A549 (cell line): Measurements from ENCODE around the gene CACNA1G. TPM values are rescaled to one million over a fixed set of nuclear protein-coding genes. Genes with fewer than 3 reads are reported as not detected.

Experiments used
- ATAC-seq, 2 experiments: fragments of 200-7000 bp in 1 of 2; fragments of >200 bp in 1 of 2; cut with Nextera tagmentation in 1 of 2; cut with Tn5 transposase in 1 of 2; 3 replicates each; pipeline versions ENCODE4 v1.8.0 to v1.9.1; 2018 to 2020; ENCODE audit warnings: mild to moderate bottlenecking in 1 of 2, moderate library complexity in 1 of 2
- CTCF ChIA-PET: fragments of 300-600 bp; sonication (Branson Sonifier 250); formaldehyde crosslinking; extraction: SDS; loops from one replicate; lab custom pipeline; 2021; ENCODE audit warnings: antibody characterized with exemption, inconsistent platforms; lab: Yijun Ruan, JAX
- POLR2A ChIA-PET: fragments of 350-600 bp; formaldehyde crosslinking; extraction: SDS; loops from one replicate; lab custom pipeline; 2021; ENCODE audit warnings: antibody characterized with exemption, inconsistent platforms; lab: Yijun Ruan, JAX
- DNase-seq, 2 experiments: peaks; one replicate each; pipeline versions ENCODE4 v3.0.0 to v3.0.0-alpha.2; 2011 to 2016; ENCODE audit warnings: low read depth in 1 of 2, low spot score in 1 of 2
- FAIRE-seq: peaks from 2 replicates; lab custom pipeline; 2011; peaks lifted over from hg19 to GRCh38; lab: Jason Lieb, UNC
- H3K27ac ChIP-seq, 2 experiments: fragments of >200 bp; sonication (Bioruptor Twin); formaldehyde crosslinking; 3 replicates each; pipeline ENCODE4 v1.5.1; 2016 to 2017
- H3K4me1 ChIP-seq: fragments of >200 bp; sonication (Bioruptor Twin); formaldehyde crosslinking; 3 replicates; pipeline ENCODE4 v1.6.1; 2016
- H3K4me2 ChIP-seq: fragments of >200 bp; sonication (Bioruptor Twin); formaldehyde crosslinking; 3 replicates; pipeline ENCODE4 v1.6.1; 2016
- H3K4me3 ChIP-seq: fragments of >200 bp; sonication (Bioruptor Twin); formaldehyde crosslinking; 3 replicates; pipeline ENCODE4 v1.5.1; 2016
- H3K9me3 ChIP-seq: fragments of >200 bp; sonication (Bioruptor Twin); formaldehyde crosslinking; 3 replicates; pipeline ENCODE4 v1.6.1; 2016
- CEBPB ChIP-seq, 2 experiments: fragments of >200 bp in 1 of 2; sonication (Bioruptor Twin) in 1 of 2; formaldehyde crosslinking in 1 of 2; IDR thresholded peaks; 2 replicates each; pipeline ENCODE4 v1.6.1; 2012 to 2016
- CHD2 ChIP-seq: fragments of 150-350 bp; IDR thresholded peaks from 2 replicates; pipeline ENCODE4 v1.6.1; 2014; ENCODE audit warnings: low read length; ENCODE audit not compliant: partially characterized antibody
- CTCF ChIP-seq: fragments of >200 bp; sonication (Bioruptor Twin); formaldehyde crosslinking; IDR thresholded peaks from 3 replicates; pipeline ENCODE4 v1.5.1; 2016
- EP300 ChIP-seq, 2 experiments: fragments of >200 bp; sonication (Bioruptor Twin); formaldehyde crosslinking; IDR thresholded peaks; 2 replicates in 1 of 2; 3 replicates in 1 of 2; pipeline ENCODE4 v1.6.1; 2016 to 2017
- FOSL2 ChIP-seq, 2 experiments: fragments of 450-650 bp in 1 of 2; fragments of >200 bp in 1 of 2; sonication (Bioruptor Twin) in 1 of 2; formaldehyde crosslinking; IDR thresholded peaks; 2 replicates each; pipeline versions ENCODE4 v1.5.0 to v1.6.1; 2016 to 2020; ENCODE audit warnings: mild to moderate bottlenecking in 1 of 2, moderate library complexity in 1 of 2
- FOXS1 ChIP-seq: fragments of 250-450 bp; sonication (Bioruptor Pico); IDR thresholded peaks from 2 replicates; pipeline ENCODE4 v1.5.0; 2020; ENCODE audit warnings: mild to moderate bottlenecking, moderate library complexity
- HEYL ChIP-seq: fragments of 250-450 bp; sonication (Bioruptor Pico); IDR thresholded peaks from 2 replicates; pipeline ENCODE4 v1.8.0; 2021; ENCODE audit warnings: mild to moderate bottlenecking, moderate library complexity
- HOXA7 ChIP-seq: fragments of 250-450 bp; sonication (Bioruptor Pico); IDR thresholded peaks from 2 replicates; pipeline ENCODE4 v1.5.0; 2020; ENCODE audit warnings: mild to moderate bottlenecking, moderate library complexity
- JUN ChIP-seq, 2 experiments: fragments of >200 bp; sonication (Bioruptor Twin); formaldehyde crosslinking; IDR thresholded peaks; 2 replicates in 1 of 2; 3 replicates in 1 of 2; pipeline ENCODE4 v1.6.1; 2016 to 2017
- KDM1A ChIP-seq: fragments of 200-600 bp; sonication (generic); IDR thresholded peaks from 2 replicates; pipeline ENCODE4 v1.6.1; 2016; ENCODE audit warnings: low read depth, mild to moderate bottlenecking
- MAFK ChIP-seq: fragments of 450-650 bp; IDR thresholded peaks from 2 replicates; pipeline ENCODE4 v1.6.1; 2014; ENCODE audit not compliant: partially characterized antibody
- MAZ ChIP-seq: fragments of 150-350 bp; IDR thresholded peaks from 2 replicates; pipeline ENCODE4 v1.6.1; 2014; ENCODE audit warnings: antibody characterized with exemption, low read depth, low read length, borderline replicate concordance
- NR3C1 ChIP-seq: fragments of >200 bp; sonication (Bioruptor Twin); formaldehyde crosslinking; IDR thresholded peaks from 3 replicates; pipeline ENCODE4 v1.6.1; 2017
- PHF8 ChIP-seq: fragments of 200-600 bp; sonication (generic); IDR thresholded peaks from 2 replicates; pipeline ENCODE4 v1.6.1; 2016; ENCODE audit warnings: low read depth, mild to moderate bottlenecking, antibody characterized with exemption, moderate library complexity, borderline replicate concordance
- RARB ChIP-seq: fragments of 250-450 bp; sonication (Bioruptor Pico); IDR thresholded peaks from 2 replicates; pipeline ENCODE4 v1.8.0; 2021; ENCODE audit warnings: mild to moderate bottlenecking, moderate library complexity
- RCOR1 ChIP-seq: fragments of 150-350 bp; IDR thresholded peaks from 2 replicates; pipeline ENCODE4 v1.6.1; 2014; ENCODE audit warnings: antibody characterized with exemption, low read length, low read depth
- RNF2 ChIP-seq: fragments of 200-600 bp; sonication (generic); IDR thresholded peaks from 2 replicates; pipeline ENCODE4 v1.6.1; 2016; ENCODE audit warnings: low read depth, mild to moderate bottlenecking, antibody characterized with exemption, moderate library complexity, borderline replicate concordance
- WGBS: methylation state at CpG from one replicate; pipeline ENCODE4 v1.1.6; 2017; ENCODE audit errors: missing lambda C conversion rate; 5-methylcytosine and 5-hydroxymethylcytosine counted together
- polyA plus RNA-seq, 4 experiments: library from polyadenylated mRNA; depleted of rRNA in 3 of 4; stranded (reverse); fragments of >200 nt; fragmentation: RNase III in 1 of 4; extraction: RNeasy Plus Mini Kit Qiagen cat#74134 plus additional on column Dnase treatment in 1 of 4; gene quantifications; 2 replicates in 3 of 4; 3 replicates in 1 of 4; pipeline ENCODE4 v1.2.3, GENCODE V29; 2011 to 2017

CACNA1G gene
- polyA plus RNA-seq, 2 of the 4 experiments (the other 2 are of a cell fraction), result 4.0 to 8.9 TPM

- TF ChIP-seq NR3C1 (no peak), FOSL2 (IDR thresholded peaks at IDR 0.05) (no peak), FOSL2 (CRISPR knock-in tag; IDR thresholded peaks at IDR 0.05) (no peak), RARB (no peak), MAFK (no peak)
Measured at GRCh38 chr17:50514388-50514787, 46.1 kb upstream of the CACNA1G start (continued).

GRCh38 chr17:50514936-50515702, 45.4 kb upstream of the CACNA1G start:
- Histone ChIP-seq H3K4me1 (peaks cover 12% of the 10 kb centered on the region; the same call in 1 of the 3 replicates), H3K4me3 (no peak overlapping the region), H3K27ac (0 out of 6 replicates have a peak overlapping the region, but pooled peaks of 1 of the 2 experiments have one; percentile 19), H3K4me2 (peak overlapping the region; percentile 8; the same call in 1 of the 3 replicates), H3K9me3 (no peaks in the 10 kb centered on the region)
- ChIA-PET POLR2A (no interaction called here), CTCF (interaction anchor here (1.1 to 4.4 kb wide), 7 partner anchors 10 to 301 kb away, joined by 3 to 28 read pairs (median 5); partner anchors contain the start of gene RSAD1)
- ATAC-seq (no peak), FAIRE-seq (no peak), DNase-seq (no peak)
- no peak for TF ChIP-seq CEBPB (IDR thresholded peaks at IDR 0.05)
- no peak for TF ChIP-seq EP300 (IDR thresholded peaks at IDR 0.05)
- no peak for TF ChIP-seq JUN (IDR thresholded peaks at IDR 0.05)
- no peak for TF ChIP-seq CTCF
- no peak for TF ChIP-seq RARB
- TF ChIP-seq MAFK, result no peak
- no peak for TF ChIP-seq HEYL (CRISPR knock-in tag)
- no peak for TF ChIP-seq CHD2
- no peak for TF ChIP-seq RNF2
- TF ChIP-seq KDM1A, result no peak
- 94% methylated on average over 6 of the region's 6 CpGs for WGBS

GRCh38 chr17:50517011-50517410, 43.5 kb upstream of the CACNA1G start:
- POLR2A ChIA-PET, result no interaction called here
- no peak for FAIRE-seq
- CTCF ChIA-PET, result interaction anchor here (1.0 to 4.4 kb wide), 7 partner anchors 10 to 336 kb away, joined by 3 to 28 read pairs (median 4); no protein-coding TSS in a partner anchor
- ATAC-seq, result 0 out of 6 replicates have a peak, but pooled peaks of 1 of the 2 experiments have one; percentile 13
- Histone ChIP-seq H3K4me1 (peaks cover 9% of the 10 kb centered on the region; the same call in 1 of the 3 replicates), H3K4me2 (no peak overlapping the region), H3K4me3 (no peak overlapping the region), H3K9me3 (no peaks in the 10 kb centered on the region), H3K27ac (no peak overlapping the region)
- DNase-seq, result no peak
- 83% methylated on average over 4 of the region's 4 CpGs for WGBS
- no peak for TF ChIP-seq JUN (IDR thresholded peaks at IDR 0.05)
- TF ChIP-seq RCOR1, result no peak
- TF ChIP-seq HOXA7, result no peak
- no peak for TF ChIP-seq CTCF
- TF ChIP-seq FOXS1, result no peak
- TF ChIP-seq PHF8, result no peak
- TF ChIP-seq MAZ, result no peak
